ENCODE data around the gene ARHGEF19.
"Not testable (repeated sequence)": the region's sequence is repeated elsewhere in the genome, so short reads cannot be mapped to it uniquely, and the experiment has no call there.

The ARHGEF19 gene

DNA sequence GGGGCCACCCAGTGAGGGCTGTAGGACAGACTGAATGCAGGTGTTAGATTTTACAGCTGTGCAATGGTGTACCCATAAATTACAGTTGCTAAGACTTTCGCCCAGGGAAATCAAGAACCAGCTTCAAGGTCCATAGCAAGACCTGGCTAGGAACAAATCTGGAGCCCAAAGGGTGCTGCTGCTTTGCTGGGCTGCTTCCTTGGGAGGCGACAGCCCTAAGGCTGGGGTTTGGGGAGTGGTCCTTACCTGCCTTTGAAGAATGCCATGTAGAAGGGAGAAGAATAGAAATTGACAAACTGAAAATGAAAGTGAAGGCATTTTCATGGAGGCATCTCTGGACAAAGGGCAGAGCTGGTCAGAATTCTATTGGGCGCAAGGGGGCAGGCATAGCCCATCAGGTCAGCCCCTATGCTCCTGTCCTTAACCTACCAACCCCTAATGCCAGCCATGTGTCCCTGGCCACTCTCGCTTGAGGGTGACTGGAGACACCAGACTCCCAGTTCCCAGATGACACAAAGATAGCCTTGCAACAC lies 7.6 kb upstream of the ARHGEF19 start:
- Mint-ChIP-seq H3K36me3 (ENCODE audit: low read depth) (no peaks in the 10 kb centered on the region), H3K4me1 (ENCODE audit: low read depth) (peaks cover 21% of the 10 kb centered on the region), H3K4me3 (peak overlapping the region; percentile 45), H3K27ac (no peak overlapping the region), H3K27me3 (ENCODE audit: low read depth) (peaks cover 10% of the 10 kb centered on the region), H3K9me3 (no peaks in the 10 kb centered on the region)
- no peak for DNase-seq (ENCODE audit: low spot score)

DNA sequence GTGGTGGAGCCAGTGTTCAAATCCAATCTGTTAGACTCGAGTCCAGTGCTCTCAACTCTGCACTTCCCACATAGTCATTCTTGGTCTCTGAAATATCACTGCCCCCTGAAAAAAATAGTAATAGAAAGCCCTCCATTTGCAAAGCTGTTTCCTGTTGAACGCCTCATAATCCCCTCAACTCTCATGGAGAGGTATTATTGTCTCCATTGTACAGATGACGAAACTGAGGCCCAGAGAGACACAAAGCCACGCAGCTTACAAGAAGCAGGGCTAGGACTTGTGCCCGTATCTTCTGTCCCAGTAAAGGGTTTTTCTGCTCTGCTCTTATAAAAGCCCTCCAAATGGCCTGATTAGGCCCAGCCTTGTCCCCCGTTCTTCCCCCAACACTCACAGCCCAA lies 6.2 kb upstream of the ARHGEF19 start:
- Mint-ChIP-seq H3K9me3 (no peaks in the 10 kb centered on the region), H3K27ac (no peak overlapping the region), H3K4me1 (ENCODE audit: low read depth) (peaks cover 21% of the 10 kb centered on the region), H3K27me3 (ENCODE audit: low read depth) (peaks cover 7% of the 10 kb centered on the region), H3K36me3 (ENCODE audit: low read depth) (no peaks in the 10 kb centered on the region), H3K4me3 (no peak overlapping the region)
- no peak for DNase-seq (ENCODE audit: low spot score)

DNA sequence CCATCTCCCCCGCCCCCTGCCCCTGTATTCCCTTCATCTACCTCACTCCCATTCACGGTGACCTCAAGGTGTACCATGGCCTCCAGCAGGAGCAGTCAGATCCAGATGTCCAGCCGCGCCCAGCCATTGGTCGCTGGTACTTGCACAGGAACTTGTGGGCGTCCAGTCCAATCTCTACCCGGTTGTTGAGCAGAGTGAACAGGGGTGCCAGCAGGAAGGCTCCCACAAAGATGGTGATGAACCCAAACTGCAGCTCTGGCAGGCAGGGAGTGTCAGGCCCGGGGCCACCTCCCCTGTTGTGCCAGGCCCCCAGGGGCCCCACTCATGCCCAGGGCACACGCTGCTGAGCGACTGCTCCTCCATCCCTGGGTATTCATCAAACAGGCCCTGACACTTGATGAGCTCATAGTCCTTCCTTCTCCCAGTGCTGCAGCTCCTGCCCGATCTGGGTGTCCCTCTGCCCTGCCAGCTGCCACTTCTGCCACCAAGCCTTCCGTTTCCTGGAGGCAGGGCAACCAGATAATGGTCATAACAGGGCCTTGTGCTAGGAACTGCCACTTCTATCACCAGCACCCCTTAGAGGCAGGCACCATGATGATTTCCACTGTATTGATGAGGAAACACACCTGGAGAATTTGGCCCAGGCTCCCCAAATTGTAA lies 5.7 kb upstream of the ARHGEF19 start:
- Mint-ChIP-seq H3K4me3 (peak overlapping the region; percentile 31), H3K36me3 (ENCODE audit: low read depth) (no peaks in the 10 kb centered on the region), H3K9me3 (no peaks in the 10 kb centered on the region), H3K27ac (peak overlapping the region; percentile 34), H3K4me1 (ENCODE audit: low read depth) (peaks cover 21% of the 10 kb centered on the region), H3K27me3 (ENCODE audit: low read depth) (peaks cover 7% of the 10 kb centered on the region)
- no peak for DNase-seq (ENCODE audit: low spot score)

DNA sequence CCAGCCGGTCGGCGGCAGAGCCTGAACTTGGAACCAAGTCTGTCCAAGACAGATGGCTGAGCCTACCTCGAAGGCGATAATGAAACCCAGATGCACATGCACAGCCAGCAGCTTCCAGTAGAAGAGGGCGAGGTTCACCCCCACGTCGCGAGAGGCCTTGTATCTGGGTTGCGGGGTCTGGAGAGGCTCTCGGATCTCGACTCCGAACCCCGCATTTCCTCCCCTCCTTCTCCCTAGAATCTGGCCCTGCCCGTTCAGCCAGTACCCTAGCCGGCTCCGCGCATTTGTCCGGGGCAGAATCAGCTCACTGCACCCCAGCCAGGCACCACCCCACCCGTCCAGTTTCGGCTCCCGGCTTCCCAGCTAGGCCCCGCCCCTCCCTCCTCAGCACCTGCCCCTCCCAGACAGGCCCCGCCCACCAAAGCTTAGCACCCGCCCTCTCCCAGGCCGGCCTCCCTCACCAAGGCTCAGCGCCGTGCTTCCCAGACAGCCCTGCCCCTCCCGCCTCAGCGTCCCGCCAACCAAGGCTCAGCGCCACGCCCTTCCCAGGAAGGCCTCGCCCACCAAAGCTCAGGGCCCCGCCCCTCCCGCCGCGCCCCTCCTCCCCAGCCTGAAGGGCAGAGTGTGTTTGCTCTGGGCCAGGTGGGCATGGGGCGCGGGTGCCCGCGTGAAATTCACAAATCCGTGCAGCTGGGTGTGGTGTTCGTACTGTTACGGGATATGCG lies 4.8 kb upstream of the ARHGEF19 start:
- peaks cover 21% of the 10 kb centered on the region for H3K4me1 Mint-ChIP-seq (ENCODE audit: low read depth)
- peak overlapping the region; percentile 85 for H3K4me3 Mint-ChIP-seq
- peak overlapping the region; percentile 7 for H3K27ac Mint-ChIP-seq
- DNase-seq (ENCODE audit: low spot score): peak; percentile 90
- no peaks in the 10 kb centered on the region for H3K36me3 Mint-ChIP-seq (ENCODE audit: low read depth)
- H3K9me3 Mint-ChIP-seq: no peaks in the 10 kb centered on the region
- peaks cover 7% of the 10 kb centered on the region for H3K27me3 Mint-ChIP-seq (ENCODE audit: low read depth)

GRCh38 chr1:16215882-16216753 lies 3.7 kb upstream of the ARHGEF19 start:
- peak; percentile 58 for DNase-seq (ENCODE audit: low spot score)
- peaks cover 6% of the 10 kb centered on the region for H3K27me3 Mint-ChIP-seq (ENCODE audit: low read depth)
- H3K36me3 Mint-ChIP-seq (ENCODE audit: low read depth): no peaks in the 10 kb centered on the region
- peaks cover 21% of the 10 kb centered on the region for H3K4me1 Mint-ChIP-seq (ENCODE audit: low read depth)
- H3K27ac Mint-ChIP-seq: peak overlapping the region; percentile 55
- peak overlapping the region; percentile 85 for H3K4me3 Mint-ChIP-seq
- H3K9me3 Mint-ChIP-seq: no peaks in the 10 kb centered on the region

DNA sequence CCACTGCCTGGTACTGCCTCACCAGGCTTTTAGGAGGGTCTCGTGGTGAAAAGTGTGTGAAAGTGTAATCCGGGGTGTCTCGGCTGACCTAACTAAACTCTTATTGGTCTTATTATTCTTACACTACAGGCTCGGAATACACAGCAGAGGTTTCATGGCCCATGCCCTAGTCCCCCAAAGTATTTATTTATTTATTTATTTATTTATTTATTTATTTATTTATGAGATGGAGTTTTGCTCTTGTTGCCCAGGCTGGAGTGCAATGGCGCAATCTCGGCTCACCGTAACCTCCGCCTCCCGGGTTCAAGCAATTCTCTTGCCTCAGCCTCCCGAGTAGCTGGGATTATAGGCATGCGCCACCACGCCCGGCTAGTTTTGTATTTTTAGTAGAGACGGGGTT lies 2.8 kb upstream of the ARHGEF19 start:
- not testable (repeated sequence) for H3K4me3 Mint-ChIP-seq; H3K36me3 Mint-ChIP-seq (ENCODE audit: low read depth); H3K27me3 Mint-ChIP-seq (ENCODE audit: low read depth); H3K27ac Mint-ChIP-seq; DNase-seq (ENCODE audit: low spot score); H3K9me3 Mint-ChIP-seq
- peaks cover 20% of the 10 kb centered on the region for H3K4me1 Mint-ChIP-seq (ENCODE audit: low read depth)

GRCh38 chr1:16213544-16213943 lies 1.1 kb upstream of the ARHGEF19 start:
- H3K27me3 Mint-ChIP-seq (ENCODE audit: low read depth); H3K27ac Mint-ChIP-seq; H3K9me3 Mint-ChIP-seq; H3K36me3 Mint-ChIP-seq (ENCODE audit: low read depth); H3K4me3 Mint-ChIP-seq; DNase-seq (ENCODE audit: low spot score): not testable (repeated sequence)
- peaks cover 12% of the 10 kb centered on the region for H3K4me1 Mint-ChIP-seq (ENCODE audit: low read depth)

DNA sequence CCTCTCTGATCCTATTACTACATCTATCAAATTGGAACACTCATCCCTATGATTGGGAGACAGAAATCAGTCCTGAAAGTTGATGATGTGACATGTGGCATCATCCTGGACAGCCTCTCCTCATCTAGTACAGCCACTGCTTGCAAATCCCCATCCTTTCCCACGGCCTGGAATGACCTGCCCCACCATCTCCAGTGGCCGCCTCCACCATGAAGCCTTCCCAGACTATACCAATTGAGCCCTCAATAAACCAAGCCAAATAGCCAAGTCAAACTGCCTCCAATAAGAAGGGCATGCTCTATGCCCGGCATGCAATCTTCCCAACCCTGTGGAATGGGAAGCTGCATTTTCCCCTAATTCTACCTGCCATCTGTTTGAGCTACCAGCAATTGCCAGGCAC lies 561 bp upstream of the ARHGEF19 start:
- H3K4me1 Mint-ChIP-seq (ENCODE audit: low read depth): peaks cover 10% of the 10 kb centered on the region
- H3K27ac Mint-ChIP-seq: no peak overlapping the region
- H3K36me3 Mint-ChIP-seq (ENCODE audit: low read depth): no peaks in the 10 kb centered on the region
- no peak overlapping the region for H3K4me3 Mint-ChIP-seq
- peaks cover 8% of the 10 kb centered on the region for H3K27me3 Mint-ChIP-seq (ENCODE audit: low read depth)
- no peak for DNase-seq (ENCODE audit: low spot score)
- no peaks in the 10 kb centered on the region for H3K9me3 Mint-ChIP-seq

- Mint-ChIP-seq H3K4me3 (no peak overlapping the region), H3K27ac (no peak overlapping the region), H3K4me1 (ENCODE audit: low read depth) (peaks cover 10% of the 10 kb centered on the region), H3K9me3 (no peaks in the 10 kb centered on the region), H3K27me3 (ENCODE audit: low read depth) (peaks cover 8% of the 10 kb centered on the region), H3K36me3 (ENCODE audit: low read depth) (no peaks in the 10 kb centered on the region)
- no peak for DNase-seq (ENCODE audit: low spot score)
Observed at GRCh38 chr1:16211824-16212223, 628 bp downstream of the ARHGEF19 start.

DNA sequence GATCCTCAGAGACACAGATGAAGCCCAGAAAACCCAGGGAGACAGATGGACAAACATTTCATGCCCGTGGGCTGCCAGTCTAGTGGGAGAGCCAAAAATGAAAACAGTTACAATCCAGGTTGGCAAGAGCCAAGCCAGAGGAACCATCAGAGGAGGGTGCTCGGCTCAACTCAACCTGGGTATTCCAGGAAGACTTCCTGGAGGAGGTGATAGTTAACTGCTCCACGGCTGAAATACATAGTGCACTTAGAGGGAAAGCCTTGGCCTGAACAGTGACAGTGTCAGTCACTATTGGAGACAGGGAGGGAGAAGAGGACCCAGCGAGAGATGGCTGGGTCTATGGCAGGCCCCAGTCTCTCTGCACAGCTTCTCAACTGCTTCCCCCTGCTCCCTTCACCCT lies 1.9 kb downstream of the ARHGEF19 start:
- Mint-ChIP-seq H3K27ac (no peak overlapping the region), H3K9me3 (no peaks in the 10 kb centered on the region), H3K4me1 (ENCODE audit: low read depth) (peaks cover 6% of the 10 kb centered on the region), H3K4me3 (no peak overlapping the region), H3K36me3 (ENCODE audit: low read depth) (no peaks in the 10 kb centered on the region), H3K27me3 (ENCODE audit: low read depth) (peaks cover 8% of the 10 kb centered on the region)
- DNase-seq (ENCODE audit: low spot score): no peak

- H3K4me1 Mint-ChIP-seq (ENCODE audit: low read depth): peaks cover 6% of the 10 kb centered on the region
- no peak overlapping the region for H3K4me3 Mint-ChIP-seq
- H3K27ac Mint-ChIP-seq: no peak overlapping the region
- peaks cover 8% of the 10 kb centered on the region for H3K27me3 Mint-ChIP-seq (ENCODE audit: low read depth)
- H3K36me3 Mint-ChIP-seq (ENCODE audit: low read depth): no peaks in the 10 kb centered on the region
- no peak for DNase-seq (ENCODE audit: low spot score)
- H3K9me3 Mint-ChIP-seq: no peaks in the 10 kb centered on the region
Observed at GRCh38 chr1:16209847-16210407, 2.5 kb downstream of the ARHGEF19 start.

DNA sequence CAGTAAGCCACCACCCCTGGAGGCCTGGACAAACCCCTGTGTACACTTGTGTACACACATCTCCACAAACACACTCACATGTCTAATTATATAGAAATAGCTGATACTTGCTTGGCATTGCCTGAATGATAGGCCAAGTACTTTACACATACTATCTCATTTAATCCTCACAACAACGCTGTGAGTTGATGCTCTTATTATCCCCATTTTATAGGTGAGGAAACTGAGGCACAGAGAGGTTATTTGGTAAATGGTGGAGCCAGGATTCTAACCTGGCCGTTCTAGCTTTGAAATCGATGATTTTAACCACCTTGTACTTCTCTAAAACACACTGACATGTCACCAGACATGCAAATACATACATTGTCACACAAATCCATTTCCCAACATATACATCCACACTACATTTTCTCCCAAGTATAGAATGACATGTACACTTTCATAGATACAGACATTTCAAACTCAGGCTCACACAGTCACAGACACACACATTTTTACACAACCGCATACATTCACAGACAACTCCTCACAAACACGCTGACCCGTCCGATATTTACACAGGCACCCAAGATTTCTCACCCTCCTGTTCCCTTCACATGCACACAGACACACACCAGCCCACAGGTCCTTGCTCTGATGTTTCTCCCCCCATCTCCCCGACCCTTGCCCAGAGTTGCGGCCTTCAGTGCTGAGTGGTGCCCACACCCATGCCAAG lies 3.2 kb downstream of the ARHGEF19 start:
- DNase-seq (ENCODE audit: low spot score): no peak
- Mint-ChIP-seq H3K4me1 (ENCODE audit: low read depth) (peaks cover 6% of the 10 kb centered on the region), H3K4me3 (no peak overlapping the region), H3K27ac (no peak overlapping the region), H3K36me3 (ENCODE audit: low read depth) (no peaks in the 10 kb centered on the region), H3K27me3 (ENCODE audit: low read depth) (peaks cover 8% of the 10 kb centered on the region), H3K9me3 (no peaks in the 10 kb centered on the region)

- peaks cover 8% of the 10 kb centered on the region for H3K27me3 Mint-ChIP-seq (ENCODE audit: low read depth)
- no peak overlapping the region for H3K4me3 Mint-ChIP-seq
- H3K9me3 Mint-ChIP-seq: no peaks in the 10 kb centered on the region
- H3K36me3 Mint-ChIP-seq (ENCODE audit: low read depth): peaks cover 2% of the 10 kb centered on the region
- no peak for DNase-seq (ENCODE audit: low spot score)
- H3K4me1 Mint-ChIP-seq (ENCODE audit: low read depth): peaks cover 6% of the 10 kb centered on the region
- H3K27ac Mint-ChIP-seq: no peak overlapping the region
Observed at GRCh38 chr1:16208270-16208987, 4.0 kb downstream of the ARHGEF19 start.

All from T-helper 2 cell treated with Interferon-gamma antibody and Interleukin-4, amounts not matched to agents 5 μg/mL and 100 μg/mL, for 36 hours (primary cell).